Tibial nerve (tissue), 4 donors: ENCODE measurements around the gene MMP17.

Source experiments
- EP300 ChIP-seq, 2 donors: sonication (generic); formaldehyde crosslinking; IDR thresholded peaks; one replicate each; pipeline ENCODE4 v1.6.1; 2017; ENCODE audit warnings: antibody characterized with exemption in 2 of 2, mild to moderate bottlenecking in 1 of 2
- POLR2A ChIP-seq, 2 donors: fragments of 450-650 bp; IDR thresholded peaks; one replicate each; pipeline ENCODE4 v1.6.1; 2017; ENCODE audit warnings: antibody characterized with exemption in 2 of 2, mild to moderate bottlenecking in 2 of 2, moderate library complexity in 2 of 2
- TF ChIP-seq, protein P1 (sequence below), 5 experiments: fragments of 200-600 bp in 3 of 5; fragments of 450-650 bp in 2 of 5; sonication (generic) in 3 of 5; IDR thresholded peaks; one replicate each; pipeline ENCODE4 v1.5.1; 2016 to 2019; ENCODE audit warnings: antibody characterized with exemption in 5 of 5, mild to moderate bottlenecking in 3 of 5, moderate library complexity in 2 of 5

DNA sequence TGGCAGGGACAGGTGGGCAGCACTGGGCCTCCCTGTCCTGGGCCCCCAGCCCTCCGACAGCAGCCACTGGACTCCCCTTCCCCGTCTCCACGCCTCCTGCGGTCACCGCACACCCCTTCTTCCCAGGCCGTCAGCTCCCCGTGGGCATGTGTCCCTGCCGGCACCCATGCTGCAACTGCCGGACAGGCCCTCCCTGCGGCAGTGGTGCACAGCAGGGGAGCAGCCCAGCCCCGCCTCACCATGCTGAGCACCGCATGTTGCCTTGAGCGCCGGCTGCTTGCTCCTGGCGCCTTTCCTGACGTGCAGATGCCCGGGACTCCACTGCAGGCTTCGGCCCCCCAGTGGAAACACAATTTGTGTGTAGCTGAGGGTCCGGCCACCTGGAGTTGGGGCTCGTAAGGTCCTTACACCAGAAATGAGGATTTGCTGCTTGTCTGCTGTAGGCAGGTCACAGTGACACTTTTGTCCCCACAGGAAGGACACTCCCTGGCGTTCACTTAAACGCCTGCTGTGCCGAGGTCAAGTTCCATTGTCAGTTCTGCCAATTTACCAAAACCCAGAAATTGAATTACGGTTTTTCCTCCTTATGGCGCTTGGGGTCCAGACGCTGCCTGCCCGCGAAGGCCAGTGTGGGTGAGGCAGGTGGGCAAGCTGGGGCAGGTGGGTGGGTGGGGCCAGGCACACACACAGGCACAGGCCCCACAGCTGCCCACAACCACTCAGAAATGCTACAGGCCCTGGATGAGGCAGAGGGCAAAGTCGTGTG lies 28.2 kb upstream of the MMP17 start:
- TF ChIP-seq, protein P1, sequence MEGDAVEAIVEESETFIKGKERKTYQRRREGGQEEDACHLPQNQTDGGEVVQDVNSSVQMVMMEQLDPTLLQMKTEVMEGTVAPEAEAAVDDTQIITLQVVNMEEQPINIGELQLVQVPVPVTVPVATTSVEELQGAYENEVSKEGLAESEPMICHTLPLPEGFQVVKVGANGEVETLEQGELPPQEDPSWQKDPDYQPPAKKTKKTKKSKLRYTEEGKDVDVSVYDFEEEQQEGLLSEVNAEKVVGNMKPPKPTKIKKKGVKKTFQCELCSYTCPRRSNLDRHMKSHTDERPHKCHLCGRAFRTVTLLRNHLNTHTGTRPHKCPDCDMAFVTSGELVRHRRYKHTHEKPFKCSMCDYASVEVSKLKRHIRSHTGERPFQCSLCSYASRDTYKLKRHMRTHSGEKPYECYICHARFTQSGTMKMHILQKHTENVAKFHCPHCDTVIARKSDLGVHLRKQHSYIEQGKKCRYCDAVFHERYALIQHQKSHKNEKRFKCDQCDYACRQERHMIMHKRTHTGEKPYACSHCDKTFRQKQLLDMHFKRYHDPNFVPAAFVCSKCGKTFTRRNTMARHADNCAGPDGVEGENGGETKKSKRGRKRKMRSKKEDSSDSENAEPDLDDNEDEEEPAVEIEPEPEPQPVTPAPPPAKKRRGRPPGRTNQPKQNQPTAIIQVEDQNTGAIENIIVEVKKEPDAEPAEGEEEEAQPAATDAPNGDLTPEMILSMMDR (IDR thresholded peaks at IDR 0.05), result no peak
- TF ChIP-seq EP300 (IDR thresholded peaks at IDR 0.05) (no peak), POLR2A (IDR thresholded peaks at IDR 0.05) (no peak)
